Stomach (tissue), 4 donors: Measurements from ENCODE around the gene BMP6.

Source experiments
- POLR2A ChIP-seq, 4 donors: fragments of 450-650 bp; IDR thresholded peaks; one replicate each; pipeline ENCODE4 v1.6.1; 2016; ENCODE audit warnings: antibody characterized with exemption in 4 of 4, control low read depth in 2 of 4, mild to moderate bottlenecking in 1 of 4, moderate library complexity in 1 of 4
- POLR2AphosphoS5 ChIP-seq, 3 donors: sonication (generic); formaldehyde crosslinking; IDR thresholded peaks; one replicate each; pipeline ENCODE4 v1.6.1; 2016; ENCODE audit warnings: antibody characterized with exemption in 3 of 3
- TF ChIP-seq, protein P1 (sequence below), 7 experiments: fragments of 450-650 bp in 4 of 7; fragments of 200-600 bp in 3 of 7; sonication (generic) in 3 of 7; IDR thresholded peaks; one replicate each; pipeline ENCODE4 v1.5.1; 2016 to 2019; ENCODE audit warnings: antibody characterized with exemption in 7 of 7, control low read depth in 2 of 7, mild to moderate bottlenecking in 1 of 7

DNA sequence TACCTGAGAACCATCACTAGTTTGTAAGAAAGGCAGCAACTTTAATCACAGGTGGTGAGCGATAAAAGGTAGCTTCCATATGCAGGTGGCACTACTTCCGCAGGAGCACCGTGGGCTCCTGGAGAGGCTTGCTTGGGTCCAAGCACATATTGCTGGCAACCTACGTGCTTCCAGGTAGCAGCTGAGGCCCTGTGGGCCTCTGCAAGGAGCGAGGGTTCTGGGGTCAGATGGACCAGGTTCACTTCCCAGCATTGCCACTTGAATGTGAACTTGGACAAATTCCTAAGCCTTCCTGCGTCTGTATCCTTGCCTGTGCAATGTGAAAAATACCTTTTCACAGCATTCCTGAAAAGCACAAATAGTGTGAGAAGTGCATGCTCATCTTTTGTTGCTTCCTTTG is 153.7 kb downstream of the BMP6 start:
- TF ChIP-seq, protein P1, sequence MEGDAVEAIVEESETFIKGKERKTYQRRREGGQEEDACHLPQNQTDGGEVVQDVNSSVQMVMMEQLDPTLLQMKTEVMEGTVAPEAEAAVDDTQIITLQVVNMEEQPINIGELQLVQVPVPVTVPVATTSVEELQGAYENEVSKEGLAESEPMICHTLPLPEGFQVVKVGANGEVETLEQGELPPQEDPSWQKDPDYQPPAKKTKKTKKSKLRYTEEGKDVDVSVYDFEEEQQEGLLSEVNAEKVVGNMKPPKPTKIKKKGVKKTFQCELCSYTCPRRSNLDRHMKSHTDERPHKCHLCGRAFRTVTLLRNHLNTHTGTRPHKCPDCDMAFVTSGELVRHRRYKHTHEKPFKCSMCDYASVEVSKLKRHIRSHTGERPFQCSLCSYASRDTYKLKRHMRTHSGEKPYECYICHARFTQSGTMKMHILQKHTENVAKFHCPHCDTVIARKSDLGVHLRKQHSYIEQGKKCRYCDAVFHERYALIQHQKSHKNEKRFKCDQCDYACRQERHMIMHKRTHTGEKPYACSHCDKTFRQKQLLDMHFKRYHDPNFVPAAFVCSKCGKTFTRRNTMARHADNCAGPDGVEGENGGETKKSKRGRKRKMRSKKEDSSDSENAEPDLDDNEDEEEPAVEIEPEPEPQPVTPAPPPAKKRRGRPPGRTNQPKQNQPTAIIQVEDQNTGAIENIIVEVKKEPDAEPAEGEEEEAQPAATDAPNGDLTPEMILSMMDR (IDR thresholded peaks at IDR 0.05): no peak
- TF ChIP-seq POLR2A (IDR thresholded peaks at IDR 0.05) (no peak), POLR2AphosphoS5 (IDR thresholded peaks at IDR 0.05) (no peak)
